ENCODE measurements around the gene KRT76. TPM values are rescaled to one million over a fixed set of nuclear protein-coding genes. Genes with fewer than 3 reads are reported as not detected.

Gene KRT76
- total RNA-seq, 1 experiment from 2014 or later = not detected

DNA sequence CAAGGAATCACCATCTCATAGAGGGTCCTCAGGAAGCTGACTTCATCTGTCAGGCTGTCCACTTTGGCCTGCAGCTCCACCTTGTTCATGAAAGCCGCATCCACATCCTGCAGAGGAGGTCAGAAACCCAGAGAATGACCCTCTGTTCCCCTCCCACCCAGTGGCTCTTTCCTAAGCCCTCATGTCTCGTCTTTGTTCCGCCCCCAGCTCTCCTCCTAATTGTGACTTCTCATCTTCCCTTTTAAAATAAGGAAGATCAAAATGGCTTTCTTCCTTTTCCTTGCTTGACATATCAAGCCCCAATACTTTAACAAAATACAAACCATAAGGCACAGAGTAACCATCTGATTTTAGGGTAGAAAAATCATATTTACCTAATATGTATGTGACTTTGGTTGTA is 4.4 kb downstream of the KRT76 start:
- intact Hi-C loops (cut with micrococcal nuclease) = no loop called here

DNA sequence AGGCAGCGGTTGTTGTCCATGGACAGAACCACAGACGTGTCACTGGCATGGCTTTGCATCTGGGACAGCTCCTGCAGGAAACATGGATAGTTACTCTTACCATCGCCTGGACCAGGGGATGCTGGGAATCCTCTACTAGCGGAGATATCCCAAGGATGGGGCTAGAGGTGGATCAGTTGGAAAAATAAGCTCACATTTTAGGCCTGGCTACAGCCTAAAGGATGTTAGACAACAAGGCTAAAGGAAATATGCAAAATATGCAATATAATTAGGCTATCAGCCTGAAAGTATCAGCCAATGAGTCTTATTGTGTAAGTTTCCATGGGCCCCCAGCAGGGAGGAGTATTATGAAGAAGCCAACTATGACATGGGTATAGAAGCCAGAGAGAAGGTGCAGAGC is 5.0 kb downstream of the KRT76 start:
- ATAC-seq = no peak
- Histone ChIP-seq H3K27ac (ENCODE audit: low read length) (no peak overlapping the region), H3K9me3 (ENCODE audit: low read length) (no peaks in the 10 kb centered on the region), H3K4me2 (ENCODE audit: low read length) (no peak overlapping the region), H3K9me2 (replicated peaks; ENCODE audit: low read length) (no peaks in the 10 kb centered on the region), H3K4me3 (ENCODE audit: low read length) (no peak overlapping the region), H3K9ac (ENCODE audit: low read length) (no peak overlapping the region), H4K20me1 (ENCODE audit: low read length) (no peaks in the 10 kb centered on the region), H3K36me3 (ENCODE audit: low read depth, low read length) (no peaks in the 10 kb centered on the region), H3K79me2 (ENCODE audit: low read length) (no peaks in the 10 kb centered on the region), H3K27me3 (ENCODE audit: low read length) (peaks cover 13% of the 10 kb centered on the region), H3K4me1 (ENCODE audit: insufficient read depth, low read length) (no peaks in the 10 kb centered on the region; the same call in 1 of the 2 replicates), H2AFZ (ENCODE audit: low read length) (no peak overlapping the region), H3F3A (ENCODE audit: low read length, unreplicated experiment) (no peaks in the 10 kb centered on the region)
- no peak for TF ChIP-seq EZH2 (IDR thresholded peaks at IDR 0.05; ENCODE audit: low read length, unreplicated experiment)
- TF ChIP-seq, protein P1, sequence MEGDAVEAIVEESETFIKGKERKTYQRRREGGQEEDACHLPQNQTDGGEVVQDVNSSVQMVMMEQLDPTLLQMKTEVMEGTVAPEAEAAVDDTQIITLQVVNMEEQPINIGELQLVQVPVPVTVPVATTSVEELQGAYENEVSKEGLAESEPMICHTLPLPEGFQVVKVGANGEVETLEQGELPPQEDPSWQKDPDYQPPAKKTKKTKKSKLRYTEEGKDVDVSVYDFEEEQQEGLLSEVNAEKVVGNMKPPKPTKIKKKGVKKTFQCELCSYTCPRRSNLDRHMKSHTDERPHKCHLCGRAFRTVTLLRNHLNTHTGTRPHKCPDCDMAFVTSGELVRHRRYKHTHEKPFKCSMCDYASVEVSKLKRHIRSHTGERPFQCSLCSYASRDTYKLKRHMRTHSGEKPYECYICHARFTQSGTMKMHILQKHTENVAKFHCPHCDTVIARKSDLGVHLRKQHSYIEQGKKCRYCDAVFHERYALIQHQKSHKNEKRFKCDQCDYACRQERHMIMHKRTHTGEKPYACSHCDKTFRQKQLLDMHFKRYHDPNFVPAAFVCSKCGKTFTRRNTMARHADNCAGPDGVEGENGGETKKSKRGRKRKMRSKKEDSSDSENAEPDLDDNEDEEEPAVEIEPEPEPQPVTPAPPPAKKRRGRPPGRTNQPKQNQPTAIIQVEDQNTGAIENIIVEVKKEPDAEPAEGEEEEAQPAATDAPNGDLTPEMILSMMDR (conservative IDR thresholded peaks at IDR 0.05; ENCODE audit: low read depth, low read length) = no peak
- TF ChIP-seq EZH2phosphoT487 (IDR thresholded peaks at IDR 0.05; ENCODE audit: borderline replicate concordance, low read length) = no peak
- intact Hi-C loops (cut with micrococcal nuclease) = no loop called here
- POLR2A ChIA-PET (ENCODE audit: unreplicated experiment) = no interaction called here
- CTCF ChIA-PET = no interaction called here
- no peak for DNase-seq
- BruUV-seq (replicated peaks) = no TSS peak

More for the DNA sequence above, 4.4 kb downstream of the KRT76 start:
- Histone ChIP-seq H3K36me3 (ENCODE audit: low read depth, low read length) (no peaks in the 10 kb centered on the region), H3K27me3 (ENCODE audit: low read length) (peaks cover 13% of the 10 kb centered on the region), H3K4me2 (ENCODE audit: low read length) (no peak overlapping the region), H4K20me1 (ENCODE audit: low read length) (no peaks in the 10 kb centered on the region), H3K9ac (ENCODE audit: low read length) (no peak overlapping the region), H3F3A (ENCODE audit: low read length, unreplicated experiment) (no peaks in the 10 kb centered on the region), H3K4me3 (ENCODE audit: low read length) (no peak overlapping the region), H2AFZ (ENCODE audit: low read length) (no peak overlapping the region), H3K4me1 (ENCODE audit: insufficient read depth, low read length) (no peaks in the 10 kb centered on the region; the same call in 1 of the 2 replicates), H3K9me3 (ENCODE audit: low read length) (no peaks in the 10 kb centered on the region), H3K9me2 (replicated peaks; ENCODE audit: low read length) (no peaks in the 10 kb centered on the region), H3K79me2 (ENCODE audit: low read length) (no peaks in the 10 kb centered on the region), H3K27ac (ENCODE audit: low read length) (no peak overlapping the region)
- no peak for DNase-seq
- no TSS peak for BruUV-seq (replicated peaks)
- ATAC-seq = no peak
- POLR2A ChIA-PET (ENCODE audit: unreplicated experiment) = no interaction called here
- CTCF ChIA-PET = no interaction called here
- TF ChIP-seq EZH2phosphoT487 (IDR thresholded peaks at IDR 0.05; ENCODE audit: borderline replicate concordance, low read length) (no peak), EZH2 (IDR thresholded peaks at IDR 0.05; ENCODE audit: low read length, unreplicated experiment) (no peak)
- TF ChIP-seq, protein P1 (conservative IDR thresholded peaks at IDR 0.05; ENCODE audit: low read depth, low read length) = no peak

DNA sequence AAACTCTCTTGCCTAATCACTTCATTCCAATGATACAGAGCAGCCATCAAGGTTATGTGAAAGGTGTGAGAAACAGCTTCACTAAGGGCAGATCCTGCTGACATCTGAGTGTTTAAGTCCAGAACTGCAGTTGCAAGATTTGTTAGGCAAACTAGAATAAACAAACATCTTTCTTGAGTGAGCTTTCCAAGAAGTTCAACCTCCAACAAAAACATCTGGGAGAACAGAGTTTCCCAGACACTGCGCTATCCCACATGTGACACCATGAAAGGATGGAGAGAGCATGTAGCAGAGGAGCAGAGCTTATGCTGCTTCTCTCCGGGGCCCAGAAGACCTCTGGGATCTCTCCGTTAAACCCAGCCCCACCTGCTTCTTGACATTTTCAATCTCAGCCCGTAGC is 5.6 kb downstream of the KRT76 start:
- Histone ChIP-seq H3K27me3 (ENCODE audit: low read length) (peaks cover 13% of the 10 kb centered on the region), H3K9me3 (ENCODE audit: low read length) (no peaks in the 10 kb centered on the region)
- intact Hi-C loops (cut with micrococcal nuclease) = no loop called here

More for the DNA sequence above, 5.6 kb downstream of the KRT76 start:
- no peaks in the 10 kb centered on the region for H3K9me2 ChIP-seq (replicated peaks; ENCODE audit: low read length)
- H3K9ac ChIP-seq (ENCODE audit: low read length) = no peak overlapping the region
- H3K4me2 ChIP-seq (ENCODE audit: low read length) = no peak overlapping the region
- H3K4me3 ChIP-seq (ENCODE audit: low read length) = no peak overlapping the region
- no peak overlapping the region for H3K27ac ChIP-seq (ENCODE audit: low read length)
- POLR2A ChIA-PET (ENCODE audit: unreplicated experiment) = no interaction called here
- no peaks in the 10 kb centered on the region; the same call in 1 of the 2 replicates for H3K4me1 ChIP-seq (ENCODE audit: insufficient read depth, low read length)
- no peaks in the 10 kb centered on the region for H3K36me3 ChIP-seq (ENCODE audit: low read depth, low read length)
- H2AFZ ChIP-seq (ENCODE audit: low read length) = no peak overlapping the region
- H3F3A ChIP-seq (ENCODE audit: low read length, unreplicated experiment) = no peaks in the 10 kb centered on the region
- TF ChIP-seq, protein P1 (conservative IDR thresholded peaks at IDR 0.05; ENCODE audit: low read depth, low read length) = no peak
- TF ChIP-seq EZH2 (IDR thresholded peaks at IDR 0.05; ENCODE audit: low read length, unreplicated experiment) = no peak
- no peak for TF ChIP-seq EZH2phosphoT487 (IDR thresholded peaks at IDR 0.05; ENCODE audit: borderline replicate concordance, low read length)
- no TSS peak for BruUV-seq (replicated peaks)
- no peaks in the 10 kb centered on the region for H3K79me2 ChIP-seq (ENCODE audit: low read length)
- no peaks in the 10 kb centered on the region for H4K20me1 ChIP-seq (ENCODE audit: low read length)
- CTCF ChIA-PET = no interaction called here
- ATAC-seq (no peak), DNase-seq (no peak)

Measured in PC-3 (cell line).